Hepatocyte (in vitro differentiated cells): Measurements from ENCODE around the gene HHAT. TPM values are rescaled to one million over a fixed set of nuclear protein-coding genes. Genes with fewer than 3 reads are reported as not detected.

ENCODE experiments used
- DNase-seq: peaks from one replicate; pipeline ENCODE4 v3.0.0-alpha.2; 2016; ENCODE audit warnings: low spot score
- H2AFZ ChIP-seq: fragments of 200-600 bp; sonication (generic); 2 replicates; pipeline ENCODE4 v1.6.0; 2016; ENCODE audit warnings: antibody characterized with exemption, mild to moderate bottlenecking
- H3K27ac ChIP-seq: fragments of 200-600 bp; sonication (generic); 2 replicates; pipeline ENCODE4 v1.5.1; 2016; ENCODE audit warnings: mild to moderate bottlenecking
- H3K27me3 ChIP-seq: fragments of 200-600 bp; sonication (generic); 2 replicates; pipeline ENCODE4 v1.6.1; 2016
- H3K36me3 ChIP-seq: fragments of 200-600 bp; sonication (generic); replicated peaks from 2 replicates; pipeline ENCODE4 v1.5.1; 2016; ENCODE audit warnings: low read depth; ENCODE audit not compliant: insufficient read depth
- H3K4me1 ChIP-seq: fragments of 200-600 bp; sonication (generic); 2 replicates; pipeline ENCODE4 v1.5.1; 2016; ENCODE audit warnings: mild to moderate bottlenecking, moderate library complexity; ENCODE audit not compliant: insufficient read depth
- H3K4me2 ChIP-seq: fragments of 200-600 bp; sonication (generic); 2 replicates; pipeline ENCODE4 v1.6.0; 2016
- H3K4me3 ChIP-seq: fragments of 200-600 bp; sonication (generic); 2 replicates; pipeline ENCODE4 v1.5.1; 2016; ENCODE audit warnings: mild to moderate bottlenecking
- H3K79me2 ChIP-seq: fragments of 200-600 bp; sonication (generic); 2 replicates; pipeline ENCODE4 v1.6.0; 2017; ENCODE audit warnings: mild to moderate bottlenecking
- H3K9me2 ChIP-seq: fragments of 200-600 bp; sonication (generic); replicated peaks from 2 replicates; pipeline ENCODE4 v1.6.0; 2017; ENCODE audit warnings: mild to moderate bottlenecking; ENCODE audit not compliant: insufficient read depth
- H3K9me3 ChIP-seq: fragments of 200-600 bp; sonication (generic); 2 replicates; pipeline ENCODE4 v1.5.1; 2016; ENCODE audit warnings: low read depth, mild to moderate bottlenecking
- H4K20me1 ChIP-seq: fragments of 200-600 bp; sonication (generic); 2 replicates; pipeline ENCODE4 v1.6.0; 2016; ENCODE audit warnings: mild to moderate bottlenecking; ENCODE audit not compliant: insufficient read depth, poor library complexity, severe bottlenecking
- CTCF ChIP-seq: fragments of 200-600 bp; sonication (generic); IDR thresholded peaks from 2 replicates; pipeline ENCODE4 v1.5.1; 2016; ENCODE audit warnings: antibody characterized with exemption, mild to moderate bottlenecking; ENCODE audit not compliant: poor library complexity
- EZH2 ChIP-seq: fragments of 200-600 bp; sonication (generic); IDR thresholded peaks from 2 replicates; pipeline ENCODE4 v1.6.1; 2016; ENCODE audit warnings: antibody characterized with exemption, mild to moderate bottlenecking, borderline replicate concordance
- EZH2phosphoT487 ChIP-seq: fragments of 200-600 bp; sonication (generic); IDR thresholded peaks from one replicate; pipeline ENCODE4 v1.6.1; 2018; ENCODE audit warnings: antibody characterized with exemption, mild to moderate bottlenecking, low read depth, moderate library complexity; ENCODE audit not compliant: unreplicated experiment, severe bottlenecking
- WGBS: methylation state at CpG from one replicate; pipeline ENCODE4 v1.1.6; 2016; ENCODE audit warnings: low lambda C conversion rate; ENCODE audit errors: missing lambda C conversion rate; 5-methylcytosine and 5-hydroxymethylcytosine counted together
- polyA plus RNA-seq: library from polyadenylated mRNA; unstranded; fragments of >200 nt; fragmentation: Nextera tagmentation; extraction: Ambion mirVana; gene quantifications from 2 replicates; pipeline ENCODE4 v1.2.1, GENCODE V29; 2016
- total RNA-seq: library from RNA; depleted of rRNA; stranded (reverse); fragments of >200 nt; gene quantifications from 2 replicates; pipeline ENCODE4 v1.2.3, GENCODE V29; 2014

HHAT gene
- total and polyA plus RNA-seq, 2 experiments from 2014 or later, result 5.3 to 6.3 TPM

GRCh38 chr1:210631399-210631798 is 302.7 kb downstream of the HHAT start:
- Histone ChIP-seq H3K4me3 (no peak overlapping the region), H3K36me3 (no peaks in the 10 kb centered on the region), H3K27me3 (peaks cover 3% of the 10 kb centered on the region), H3K4me1 (peaks cover 2% of the 10 kb centered on the region), H3K9me2 (no peaks in the 10 kb centered on the region), H3K79me2 (no peaks in the 10 kb centered on the region), H3K9me3 (no peaks in the 10 kb centered on the region), H4K20me1 (no peaks in the 10 kb centered on the region), H3K4me2 (no peak overlapping the region), H3K27ac (no peak overlapping the region), H2AFZ (no peak overlapping the region)
- no peak for DNase-seq
- WGBS, result 85% methylated on average over 3 of the region's 3 CpGs
- TF ChIP-seq EZH2, result no peak
- TF ChIP-seq EZH2phosphoT487, result no peak
- no peak for TF ChIP-seq CTCF

DNA sequence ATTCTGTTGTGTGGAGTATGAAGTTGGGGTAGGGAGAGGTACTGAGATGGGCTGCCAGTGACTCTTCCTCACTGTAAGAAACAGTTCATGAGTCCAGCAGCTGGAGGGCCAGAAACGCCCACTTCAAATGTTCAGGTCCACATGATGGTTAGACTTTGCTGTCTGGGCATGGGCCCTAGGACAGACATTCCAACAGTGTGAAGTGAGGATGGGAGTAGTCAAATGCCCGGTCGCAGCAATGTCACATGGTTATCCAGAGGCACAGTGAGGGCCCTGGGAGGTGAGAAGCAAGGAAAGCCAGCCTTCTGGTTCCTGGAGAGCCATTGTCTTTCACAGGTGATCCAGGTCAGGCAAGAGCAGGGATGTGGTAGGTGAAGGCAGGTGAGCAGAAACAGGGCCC is 304.4 kb downstream of the HHAT start:
- no peak for TF ChIP-seq CTCF
- TF ChIP-seq EZH2phosphoT487, result no peak
- TF ChIP-seq EZH2, result no peak

GRCh38 chr1:210633636-210634035 is 304.9 kb downstream of the HHAT start:
- no peaks in the 10 kb centered on the region for H3K9me2 ChIP-seq
- DNase-seq, result no peak
- no peaks in the 10 kb centered on the region for H3K79me2 ChIP-seq
- H3K27ac ChIP-seq, result no peak overlapping the region
- H3K9me3 ChIP-seq, result no peaks in the 10 kb centered on the region
- WGBS, result 92% methylated on average over 6 of the region's 6 CpGs
- TF ChIP-seq CTCF (no peak), EZH2phosphoT487 (no peak), EZH2 (no peak)
- H4K20me1 ChIP-seq, result no peaks in the 10 kb centered on the region
- H2AFZ ChIP-seq, result no peak overlapping the region
- H3K27me3 ChIP-seq, result no peaks in the 10 kb centered on the region
- no peaks in the 10 kb centered on the region for H3K36me3 ChIP-seq
- no peak overlapping the region for H3K4me2 ChIP-seq
- no peak overlapping the region for H3K4me3 ChIP-seq
- H3K4me1 ChIP-seq, result peaks cover 2% of the 10 kb centered on the region

More for the DNA sequence above, 304.4 kb downstream of the HHAT start:
- H3K9me2 ChIP-seq, result no peaks in the 10 kb centered on the region
- no peaks in the 10 kb centered on the region for H4K20me1 ChIP-seq
- no peaks in the 10 kb centered on the region for H3K9me3 ChIP-seq
- H3K4me2 ChIP-seq, result no peak overlapping the region
- H3K4me3 ChIP-seq, result no peak overlapping the region
- no peaks in the 10 kb centered on the region for H3K79me2 ChIP-seq
- no peak overlapping the region for H3K27ac ChIP-seq
- H3K36me3 ChIP-seq, result no peaks in the 10 kb centered on the region
- H3K27me3 ChIP-seq, result peaks cover 3% of the 10 kb centered on the region
- 89% methylated on average over 3 of the region's 3 CpGs for WGBS
- H2AFZ ChIP-seq, result no peak overlapping the region
- DNase-seq, result no peak
- H3K4me1 ChIP-seq, result peaks cover 2% of the 10 kb centered on the region

GRCh38 chr1:210635108-210635507 is 306.4 kb downstream of the HHAT start:
- Histone ChIP-seq H3K4me2 (no peak overlapping the region), H3K27me3 (no peaks in the 10 kb centered on the region), H2AFZ (no peak overlapping the region), H3K36me3 (no peaks in the 10 kb centered on the region), H3K4me1 (peaks cover 2% of the 10 kb centered on the region), H3K27ac (no peak overlapping the region), H3K9me3 (no peaks in the 10 kb centered on the region), H4K20me1 (no peaks in the 10 kb centered on the region), H3K4me3 (no peak overlapping the region), H3K9me2 (no peaks in the 10 kb centered on the region), H3K79me2 (no peaks in the 10 kb centered on the region)
- no peak for TF ChIP-seq EZH2
- no peak for TF ChIP-seq EZH2phosphoT487
- TF ChIP-seq CTCF, result no peak
- no peak for DNase-seq
- WGBS, result 90% methylated on average over 2 of the region's 2 CpGs
